Measurements from ENCODE around the gene NR2F6. TPM values are rescaled to one million over a fixed set of nuclear protein-coding genes. Genes with fewer than 3 reads are reported as not detected.

The NR2F6 gene
- polyA plus RNA-seq, 1 donor (not counting 4 experiments of a cell fraction or from before 2014, with no cell fraction given), result 12.3 TPM

DNA sequence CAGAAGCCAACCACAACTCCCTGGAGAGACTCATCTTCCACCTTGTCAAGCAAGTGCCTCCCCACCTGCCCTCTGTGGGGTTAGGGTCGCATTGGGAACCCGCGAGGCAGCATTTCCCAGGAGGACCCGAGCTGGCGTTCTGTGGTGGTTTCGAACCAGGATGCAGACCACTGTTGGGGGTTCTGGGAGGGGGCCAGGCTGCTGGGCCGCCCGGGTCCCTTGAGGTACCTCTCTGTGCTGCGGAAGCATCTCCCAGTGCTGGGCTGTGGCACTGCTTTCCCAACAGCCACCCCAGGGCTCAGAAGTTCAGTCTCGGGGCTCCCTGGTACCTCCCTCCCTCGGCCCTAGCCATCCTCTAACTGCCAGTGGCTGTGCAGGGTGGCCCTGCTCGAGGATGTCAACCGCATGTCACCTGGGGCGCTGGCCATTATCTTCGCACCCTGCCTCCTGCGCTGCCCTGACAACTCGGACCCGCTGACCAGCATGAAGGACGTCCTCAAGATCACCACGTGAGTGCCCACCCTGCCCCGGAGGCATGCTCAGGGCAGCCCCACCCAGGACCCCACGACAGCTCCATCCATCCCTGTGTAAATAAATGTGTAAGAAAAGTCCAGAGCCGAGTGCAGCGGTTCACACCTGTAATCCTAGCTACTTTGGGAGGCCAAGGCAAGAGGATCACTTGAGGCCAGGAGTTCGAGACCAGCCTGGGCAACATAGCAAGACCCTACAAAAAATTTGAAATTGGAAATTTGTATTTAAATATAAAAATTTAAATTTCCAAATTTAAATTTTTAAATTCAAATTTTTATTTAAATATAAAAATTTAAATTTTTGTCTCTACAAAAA, 38.8 kb downstream of the NR2F6 start:
- no peaks in the 10 kb centered on the region for H3K79me2 ChIP-seq (ENCODE audit: control insufficient read depth, insufficient read depth, low read length)
- no peak overlapping the region for H3K4me3 ChIP-seq (ENCODE audit: control insufficient read depth in 2 of 3, extremely low read depth in 1 of 3, insufficient read depth in 2 of 3, low read depth in 1 of 3, low read length in 3 of 3)
- DNase-seq (ENCODE audit: low read depth, low spot score) (no peak), FAIRE-seq (no peak)
- no peak overlapping the region for H3K9ac ChIP-seq (ENCODE audit: control insufficient read depth, extremely low read depth, insufficient read depth, low read length)
- no peaks in the 10 kb centered on the region for H3K4me1 ChIP-seq (ENCODE audit: control insufficient read depth, extremely low read depth, insufficient read depth, low read length)
- peaks cover 21 to 29% of the 10 kb centered on the region in 2 experiments for H3K36me3 ChIP-seq (ENCODE audit: control insufficient read depth in 2 of 2, extremely low read depth in 1 of 2, insufficient read depth in 2 of 2, low read length in 2 of 2)
- no peaks in the 10 kb centered on the region for H3K27me3 ChIP-seq (ENCODE audit: control insufficient read depth, extremely low read depth, insufficient read depth, low read length)
- H3K9me3 ChIP-seq (ENCODE audit: control insufficient read depth, low read depth, low read length), result no peaks in the 10 kb centered on the region
- H4K20me1 ChIP-seq (ENCODE audit: control insufficient read depth, extremely low read depth, insufficient read depth, low read length), result no peaks in the 10 kb centered on the region
- no peak overlapping the region for H3K27ac ChIP-seq (ENCODE audit: control insufficient read depth, insufficient read depth, low read length)
- no peak overlapping the region for H2AFZ ChIP-seq (ENCODE audit: control insufficient read depth, low read length)
- no peak overlapping the region for H3K4me2 ChIP-seq (ENCODE audit: control insufficient read depth, extremely low read depth, insufficient read depth, low read depth, low read length)
- dilution Hi-C loops (cut with MboI; ENCODE audit: extremely low pct_ligation_motif_present, low sequenced_read_pairs), result no loop called here
- H3K9me1 ChIP-seq (ENCODE audit: control insufficient read depth, extremely low read depth, insufficient read depth, low read length), result no peaks in the 10 kb centered on the region
- TF ChIP-seq, protein P1, sequence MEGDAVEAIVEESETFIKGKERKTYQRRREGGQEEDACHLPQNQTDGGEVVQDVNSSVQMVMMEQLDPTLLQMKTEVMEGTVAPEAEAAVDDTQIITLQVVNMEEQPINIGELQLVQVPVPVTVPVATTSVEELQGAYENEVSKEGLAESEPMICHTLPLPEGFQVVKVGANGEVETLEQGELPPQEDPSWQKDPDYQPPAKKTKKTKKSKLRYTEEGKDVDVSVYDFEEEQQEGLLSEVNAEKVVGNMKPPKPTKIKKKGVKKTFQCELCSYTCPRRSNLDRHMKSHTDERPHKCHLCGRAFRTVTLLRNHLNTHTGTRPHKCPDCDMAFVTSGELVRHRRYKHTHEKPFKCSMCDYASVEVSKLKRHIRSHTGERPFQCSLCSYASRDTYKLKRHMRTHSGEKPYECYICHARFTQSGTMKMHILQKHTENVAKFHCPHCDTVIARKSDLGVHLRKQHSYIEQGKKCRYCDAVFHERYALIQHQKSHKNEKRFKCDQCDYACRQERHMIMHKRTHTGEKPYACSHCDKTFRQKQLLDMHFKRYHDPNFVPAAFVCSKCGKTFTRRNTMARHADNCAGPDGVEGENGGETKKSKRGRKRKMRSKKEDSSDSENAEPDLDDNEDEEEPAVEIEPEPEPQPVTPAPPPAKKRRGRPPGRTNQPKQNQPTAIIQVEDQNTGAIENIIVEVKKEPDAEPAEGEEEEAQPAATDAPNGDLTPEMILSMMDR (optimal IDR thresholded peaks at IDR 0.05 in 1 of 3, IDR thresholded peaks at IDR 0.05 in 1 of 3, conservative IDR thresholded peaks at IDR 0.05 in 1 of 3; ENCODE audit: extremely low read depth in 1 of 3, insufficient read depth in 2 of 3, low read length in 3 of 3), result no peak
- no peak for TF ChIP-seq EZH2 (IDR thresholded peaks at IDR 0.05; ENCODE audit: low read length)

DNA sequence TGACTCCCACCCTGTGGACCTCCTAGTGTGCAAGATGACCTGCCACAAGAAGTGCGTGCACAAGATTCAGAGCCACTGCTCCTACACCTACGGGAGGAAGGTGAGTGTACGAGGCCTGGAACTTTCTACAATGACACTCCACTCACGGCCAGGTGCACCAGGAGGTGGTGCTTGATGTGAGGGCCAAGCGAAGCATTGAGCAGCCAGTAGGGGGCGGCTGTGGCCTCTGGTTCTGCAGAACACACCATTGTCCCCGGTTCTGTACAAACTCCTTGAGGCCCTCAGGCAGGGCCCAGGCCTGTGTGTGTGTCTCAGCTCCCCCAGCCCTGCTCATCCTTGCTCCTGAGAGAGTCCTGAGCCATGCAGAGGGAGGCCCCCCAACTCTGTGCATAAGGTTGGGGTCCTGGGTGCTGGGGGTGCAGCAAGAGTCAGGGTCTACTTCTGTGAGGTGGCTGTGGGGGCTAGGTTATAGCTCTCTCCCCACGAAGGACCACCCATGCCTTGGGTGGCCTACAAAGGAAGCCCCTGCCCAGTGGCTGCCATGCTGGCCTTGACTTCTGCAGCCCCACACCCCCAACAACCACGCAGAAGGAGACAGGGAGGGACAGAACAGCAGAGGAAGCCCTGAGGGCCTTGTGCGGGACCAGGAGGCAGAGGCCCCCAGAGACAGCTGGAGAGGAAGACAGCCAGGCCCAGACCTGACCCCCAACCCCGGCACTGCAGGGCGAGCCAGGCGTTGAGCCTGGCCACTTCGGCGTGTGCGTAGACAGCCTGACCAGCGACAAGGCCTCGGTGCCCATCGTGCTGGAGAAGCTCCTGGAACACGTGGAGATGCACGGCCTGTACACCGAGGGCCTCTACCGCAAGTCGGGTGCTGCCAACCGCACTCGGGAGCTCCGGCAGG, 40.2 kb downstream of the NR2F6 start:
- no peak for FAIRE-seq
- Histone ChIP-seq H3K27me3 (ENCODE audit: control insufficient read depth, extremely low read depth, insufficient read depth, low read length) (no peaks in the 10 kb centered on the region), H3K9me1 (ENCODE audit: control insufficient read depth, extremely low read depth, insufficient read depth, low read length) (no peaks in the 10 kb centered on the region), H3K4me1 (ENCODE audit: control insufficient read depth, extremely low read depth, insufficient read depth, low read length) (no peaks in the 10 kb centered on the region), H3K4me3 (ENCODE audit: control insufficient read depth in 2 of 3, extremely low read depth in 1 of 3, insufficient read depth in 2 of 3, low read depth in 1 of 3, low read length in 3 of 3) (no peak overlapping the region), H3K4me2 (ENCODE audit: control insufficient read depth, extremely low read depth, insufficient read depth, low read depth, low read length) (no peak overlapping the region), H4K20me1 (ENCODE audit: control insufficient read depth, extremely low read depth, insufficient read depth, low read length) (no peaks in the 10 kb centered on the region), H3K27ac (ENCODE audit: control insufficient read depth, insufficient read depth, low read length) (no peak overlapping the region), H3K36me3 (ENCODE audit: control insufficient read depth in 2 of 2, extremely low read depth in 1 of 2, insufficient read depth in 2 of 2, low read length in 2 of 2) (peaks cover 27 to 35% of the 10 kb centered on the region in 2 experiments), H3K79me2 (ENCODE audit: control insufficient read depth, insufficient read depth, low read length) (no peaks in the 10 kb centered on the region), H3K9ac (ENCODE audit: control insufficient read depth, extremely low read depth, insufficient read depth, low read length) (no peak overlapping the region), H3K9me3 (ENCODE audit: control insufficient read depth, low read depth, low read length) (no peaks in the 10 kb centered on the region), H2AFZ (ENCODE audit: control insufficient read depth, low read length) (no peak overlapping the region)
- TF ChIP-seq, protein P1 (optimal IDR thresholded peaks at IDR 0.05 in 1 of 3, IDR thresholded peaks at IDR 0.05 in 1 of 3, conservative IDR thresholded peaks at IDR 0.05 in 1 of 3; ENCODE audit: extremely low read depth in 1 of 3, insufficient read depth in 2 of 3, low read length in 3 of 3), result peak; percentile 76 to 87 (median 85)
- TF ChIP-seq EZH2 (IDR thresholded peaks at IDR 0.05; ENCODE audit: low read length), result no peak
- DNase-seq (ENCODE audit: low read depth, low spot score), result no peak
- dilution Hi-C loops (cut with MboI; ENCODE audit: extremely low pct_ligation_motif_present, low sequenced_read_pairs), result no loop called here

Data from keratinocyte (primary cell).